SHP77 treated with DMSO at 0.1 percent for 48 hours (cell line): ENCODE measurements around the gene PGK1.
"Not testable (repeated sequence)": the region's sequence is repeated elsewhere in the genome, so short reads cannot be mapped to it uniquely, and the experiment has no call there.

Experiments used
- DNase-seq: peaks from one replicate; lab custom pipeline; 2025; lab: John Stamatoyannopoulos, UW

Gene PGK1

DNA sequence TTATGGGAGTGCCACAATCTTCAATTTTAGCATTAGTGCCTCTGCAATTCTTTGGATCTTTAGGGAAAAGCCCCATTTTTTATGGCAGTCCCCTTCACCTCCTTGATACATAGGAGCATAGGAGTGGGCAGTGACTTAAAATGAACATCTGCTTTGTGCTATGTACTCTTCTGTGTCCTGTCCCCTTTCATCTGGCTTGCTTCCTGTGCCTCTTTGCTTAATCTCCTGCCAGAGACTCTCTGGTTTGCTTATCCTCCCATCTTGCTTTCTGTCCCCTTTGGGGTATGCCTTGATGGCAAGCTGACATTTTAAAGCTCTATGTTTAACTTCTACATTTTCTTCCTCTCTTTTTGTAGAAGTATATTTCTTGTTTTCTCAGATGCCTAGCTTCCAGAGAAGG lies 12.3 kb downstream of the PGK1 start:
- DNase-seq = no peak

DNA sequence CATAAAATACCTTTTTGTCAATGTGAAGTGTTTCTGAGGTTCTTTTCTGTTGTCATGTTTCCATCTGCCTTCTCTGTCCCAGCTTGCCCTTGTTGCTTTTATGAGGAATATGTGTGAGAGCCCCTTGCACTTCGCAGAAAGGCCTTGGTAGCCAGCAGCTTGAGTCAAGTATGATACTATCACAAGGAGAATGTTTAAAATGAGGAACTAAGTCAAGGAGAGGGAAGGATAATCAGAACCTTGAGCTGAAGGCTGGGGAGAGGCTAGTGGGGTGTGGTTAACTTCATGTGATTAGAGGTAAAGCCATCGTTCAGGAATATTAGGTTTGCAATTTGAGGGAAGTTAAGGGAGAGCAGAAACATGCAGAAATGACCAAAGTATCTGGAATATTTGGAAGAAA lies 12.7 kb downstream of the PGK1 start:
- DNase-seq = no peak

DNA sequence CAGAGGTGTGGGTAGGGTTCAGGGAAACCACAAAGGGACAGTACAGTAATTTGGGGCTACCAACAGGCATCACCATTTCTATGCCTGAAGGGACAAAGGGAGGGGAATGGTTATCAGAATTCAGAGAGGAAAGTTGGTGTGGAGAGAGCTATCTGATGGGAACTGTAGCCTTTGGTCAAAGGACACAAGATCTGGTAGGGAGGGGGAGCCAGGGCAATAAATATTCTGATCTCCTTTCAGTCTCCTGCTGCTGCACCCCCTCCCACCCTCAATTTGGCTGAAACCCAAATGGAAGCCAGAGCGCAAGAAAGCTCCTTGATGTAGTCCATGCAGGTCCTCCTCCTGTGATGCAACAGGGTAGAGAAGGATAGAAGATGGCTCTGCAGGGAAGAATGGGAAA lies 14.6 kb downstream of the PGK1 start:
- no peak for DNase-seq

GRCh38 chrX:78119521-78120227 lies 15.6 kb downstream of the PGK1 start:
- DNase-seq = no peak

- DNase-seq = no peak
Observed at GRCh38 chrX:78123190-78123589, 19.1 kb downstream of the PGK1 start.

- DNase-seq = no peak
Observed at GRCh38 chrX:78124307-78124706, 20.3 kb downstream of the PGK1 start.

DNA sequence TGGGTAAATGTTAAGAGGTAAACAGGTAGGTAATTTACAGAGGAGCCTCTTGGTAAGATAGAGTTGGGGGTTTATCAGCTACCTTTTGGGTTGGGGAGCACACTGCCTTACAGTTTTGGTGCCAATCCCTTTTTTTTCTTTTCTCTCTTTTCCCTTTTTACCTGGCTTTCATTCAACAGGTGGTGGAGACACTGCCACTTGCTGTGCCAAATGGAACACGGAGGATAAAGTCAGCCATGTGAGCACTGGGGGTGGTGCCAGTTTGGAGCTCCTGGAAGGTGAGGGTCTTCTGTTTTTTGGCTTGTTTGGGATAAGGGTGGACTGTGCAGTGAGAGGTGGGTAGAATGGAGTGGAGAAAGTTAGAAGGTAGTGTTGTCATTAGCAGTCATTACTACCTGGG lies 21.1 kb downstream of the PGK1 start:
- no peak for DNase-seq

- not testable (repeated sequence) for DNase-seq
Observed at GRCh38 chrX:78125781-78126180, 21.7 kb downstream of the PGK1 start.

GRCh38 chrX:78129714-78130113 lies 25.7 kb downstream of the PGK1 start:
- no peak for DNase-seq

- DNase-seq = no peak
Observed at GRCh38 chrX:78130396-78130795, 26.3 kb downstream of the PGK1 start.

DNA sequence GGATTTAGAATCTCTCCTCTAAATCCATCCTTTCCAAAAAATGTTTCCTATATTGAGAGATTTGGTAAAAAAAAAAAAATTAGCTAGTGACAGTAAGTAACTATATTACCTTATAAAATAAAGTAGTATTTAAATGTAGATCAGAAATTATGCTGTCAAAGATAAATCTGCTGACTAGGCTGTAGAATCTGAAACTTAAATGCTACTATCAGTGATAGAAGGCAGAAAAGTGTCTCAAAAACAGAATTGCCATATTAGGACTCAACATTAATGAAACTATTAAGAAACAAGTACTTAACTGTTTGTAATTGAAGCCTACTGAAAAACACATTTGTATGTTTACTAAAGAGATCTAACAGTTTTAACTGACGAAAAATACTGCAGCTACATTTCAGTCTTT lies 27.1 kb downstream of the PGK1 start:
- no peak for DNase-seq

DNA sequence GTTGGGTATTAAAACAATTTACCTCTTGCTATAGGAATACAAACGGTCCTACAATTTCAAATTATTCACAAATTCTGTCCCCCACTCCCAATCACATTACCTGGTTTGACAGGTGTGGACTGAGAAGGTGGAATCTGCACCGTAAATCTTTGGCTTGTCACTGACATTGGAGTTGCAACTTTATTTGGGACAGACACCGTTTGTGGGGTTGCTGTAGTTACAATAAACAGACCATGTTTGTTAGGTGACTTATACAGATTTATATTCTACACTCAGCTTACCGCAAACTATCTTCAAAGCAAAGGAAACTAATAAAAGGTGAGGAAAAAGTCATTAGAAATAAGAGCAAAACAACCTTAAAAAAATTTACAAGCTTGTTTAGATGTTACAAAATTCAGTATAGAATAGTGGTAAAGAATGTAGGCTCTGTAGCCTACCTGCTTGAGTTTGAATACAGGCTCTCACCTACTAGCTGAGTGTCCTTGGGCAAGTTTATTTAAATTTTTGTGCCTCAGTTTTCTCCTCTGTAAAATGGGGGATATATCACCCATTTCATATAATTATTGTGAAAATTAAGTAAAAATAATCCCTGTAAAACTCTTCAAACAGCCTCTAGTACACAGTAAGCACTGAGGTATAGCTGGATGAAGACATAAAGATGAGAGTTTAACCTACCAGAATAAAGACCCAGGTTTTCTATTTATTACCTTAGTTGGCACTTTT lies 29.4 kb downstream of the PGK1 start:
- DNase-seq = no peak

GRCh38 chrX:78139160-78140123 lies 35.4 kb downstream of the PGK1 start, which contains the start of gene TAF9B:
TSS of gene TAF9B (minus strand) at chrX:78139650. CDS start at chrX:78139611, 39 bp downstream.
- peak; percentile 14 for DNase-seq

DNA sequence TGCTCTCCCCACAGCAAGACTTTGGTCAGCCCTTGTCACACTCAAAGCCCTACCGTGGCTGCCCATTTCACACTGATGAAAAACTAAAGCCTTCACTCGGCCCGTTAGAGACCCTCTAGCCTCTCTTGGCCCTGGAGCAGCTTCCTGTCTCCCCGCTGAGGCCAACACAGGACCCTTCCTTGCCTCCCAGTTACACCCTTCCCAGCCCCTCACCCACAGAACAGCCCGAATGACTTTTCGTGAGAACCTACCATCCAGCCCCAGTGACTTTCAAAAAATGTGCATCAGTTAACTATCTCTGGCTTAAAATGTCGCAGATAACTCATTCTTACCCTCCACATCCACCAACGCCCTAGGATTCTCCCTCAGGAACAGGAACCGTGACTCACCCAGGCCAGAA lies 36.2 kb downstream of the PGK1 start:
- DNase-seq = no peak

GRCh38 chrX:78147002-78147540 lies 43.0 kb downstream of the PGK1 start:
- DNase-seq = not testable (repeated sequence)

GRCh38 chrX:78157373-78157772 lies 53.3 kb downstream of the PGK1 start:
- DNase-seq = not testable (repeated sequence)

DNA sequence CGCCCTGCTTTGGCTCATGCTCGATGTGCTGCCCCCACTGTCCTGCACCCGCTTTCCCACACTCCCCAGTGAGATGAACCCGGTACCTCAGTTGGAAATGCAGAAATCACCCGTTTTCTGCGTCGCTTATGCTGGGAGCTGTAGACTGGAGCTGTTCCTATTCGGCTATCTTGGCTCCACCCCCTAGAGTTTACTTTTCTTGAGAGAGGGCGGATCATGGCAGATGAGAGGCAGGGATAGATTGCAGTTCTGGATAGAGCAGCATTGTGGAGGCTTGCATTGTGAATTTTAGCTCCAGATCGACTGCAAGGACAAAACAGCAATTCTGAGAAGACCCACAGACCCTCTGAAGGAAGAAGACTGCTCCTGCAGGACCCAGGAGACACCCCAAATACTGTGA lies 53.8 kb downstream of the PGK1 start:
- DNase-seq = not testable (repeated sequence)

DNA sequence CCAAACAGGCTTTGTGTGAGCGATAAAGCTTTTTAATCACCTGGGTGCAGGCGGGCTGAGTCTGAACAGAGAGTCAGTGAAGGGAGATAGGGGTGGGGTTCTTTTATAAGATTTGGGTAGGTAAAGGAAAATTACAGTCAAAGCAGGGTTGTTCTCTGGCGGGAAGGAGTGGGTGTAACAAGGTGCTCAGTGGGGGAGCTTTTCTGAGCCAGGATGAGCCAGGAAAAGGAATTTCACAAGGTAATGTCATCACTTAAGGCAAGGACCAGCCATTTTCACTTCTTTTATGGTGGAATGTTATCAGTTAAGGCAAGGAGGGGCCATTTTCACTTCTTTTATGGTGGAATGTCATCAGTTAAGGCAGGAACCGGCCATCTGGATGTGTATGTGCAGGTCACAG lies 56.7 kb downstream of the PGK1 start:
- DNase-seq = not testable (repeated sequence)

GRCh38 chrX:78163175-78163574 lies 59.1 kb downstream of the PGK1 start:
- not testable (repeated sequence) for DNase-seq

GRCh38 chrX:78165425-78165824 lies 61.4 kb downstream of the PGK1 start:
- DNase-seq = no peak

DNA sequence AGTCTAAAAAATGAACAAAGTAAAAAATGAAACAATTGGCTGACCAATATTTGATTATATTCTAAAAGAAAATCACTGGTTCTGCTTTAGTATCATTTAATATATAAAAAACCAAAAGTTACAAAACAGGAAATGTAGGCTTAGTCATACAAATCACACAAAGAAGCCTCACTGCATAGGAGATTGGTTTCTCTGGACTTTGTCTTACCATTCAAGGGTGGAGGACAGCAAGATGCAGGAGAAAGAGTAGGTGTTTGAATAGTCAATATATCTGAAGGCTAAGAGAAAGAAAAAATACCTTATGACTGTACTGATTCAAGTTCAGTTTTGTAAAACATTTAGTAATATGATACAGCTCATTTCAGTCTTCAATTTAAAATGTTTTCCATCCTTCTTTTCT lies 64.0 kb downstream of the PGK1 start:
- no peak for DNase-seq
